Vagina (tissue), 2 donors: ENCODE results near the gene DHX57. TPM values are rescaled to one million over a fixed set of nuclear protein-coding genes. Genes with fewer than 3 reads are reported as not detected.
A peak's percentile ranks its signal among the peaks of the same experiment; 100 is the strongest.

Experiments used
- DNase-seq, 2 donors: peaks; one replicate each; pipeline ENCODE4 v3.0.0-alpha.2; 2017; ENCODE audit errors: extremely low spot score in 2 of 2
- H3K27ac ChIP-seq: fragments of 200-600 bp; sonication (generic); one replicate; pipeline ENCODE4 v1.5.1; 2019
- H3K27me3 ChIP-seq: fragments of 200-600 bp; sonication (generic); one replicate; pipeline ENCODE4 v1.5.1; 2019
- H3K36me3 ChIP-seq, 2 donors: fragments of 200-600 bp; sonication (generic); one replicate each; pipeline ENCODE4 v1.5.1; 2017 to 2019
- H3K4me1 ChIP-seq: fragments of 200-600 bp; sonication (generic); one replicate; pipeline ENCODE4 v1.5.1; 2019
- H3K4me3 ChIP-seq, 2 donors: fragments of 200-600 bp; sonication (generic); 1 replicate in 1 of 2; 2 replicates in 1 of 2; pipeline ENCODE4 v1.5.1; 2016 to 2019
- H3K9me3 ChIP-seq: fragments of 200-600 bp; sonication (generic); one replicate; pipeline ENCODE4 v1.5.1; 2019
- POLR2A ChIP-seq, 2 donors: fragments of 450-650 bp; IDR thresholded peaks; one replicate each; pipeline ENCODE4 v1.6.1; 2017; ENCODE audit warnings: antibody characterized with exemption in 2 of 2, mild to moderate bottlenecking in 2 of 2, moderate library complexity in 2 of 2
- POLR2AphosphoS5 ChIP-seq, 2 donors: sonication (generic); formaldehyde crosslinking; IDR thresholded peaks; one replicate each; pipeline ENCODE4 v1.9.0; 2017; ENCODE audit warnings: antibody characterized with exemption in 2 of 2, mild to moderate bottlenecking in 2 of 2, low read depth in 1 of 2; ENCODE audit not compliant: insufficient read depth in 1 of 2
- intact Hi-C: fragments of 100-400 bp; cut with DNase I; formaldehyde crosslinking; loops from one replicate; pipeline ENCODE4 v1.15.1; 2023
- total RNA-seq: library from RNA; depleted of rRNA; stranded (reverse); fragments of >200 nt; gene quantifications from one replicate; pipeline ENCODE4 v1.2.3, GENCODE V29; 2016
- TF ChIP-seq, protein P1 (sequence below), 3 experiments: fragments of 450-650 bp in 2 of 3; fragments of 200-600 bp in 1 of 3; sonication (generic) in 1 of 3; IDR thresholded peaks; one replicate each; pipeline ENCODE4 v1.5.1; 2017 to 2019; ENCODE audit warnings: antibody characterized with exemption in 3 of 3, mild to moderate bottlenecking in 2 of 3, moderate library complexity in 2 of 3

DHX57 gene, protein sequence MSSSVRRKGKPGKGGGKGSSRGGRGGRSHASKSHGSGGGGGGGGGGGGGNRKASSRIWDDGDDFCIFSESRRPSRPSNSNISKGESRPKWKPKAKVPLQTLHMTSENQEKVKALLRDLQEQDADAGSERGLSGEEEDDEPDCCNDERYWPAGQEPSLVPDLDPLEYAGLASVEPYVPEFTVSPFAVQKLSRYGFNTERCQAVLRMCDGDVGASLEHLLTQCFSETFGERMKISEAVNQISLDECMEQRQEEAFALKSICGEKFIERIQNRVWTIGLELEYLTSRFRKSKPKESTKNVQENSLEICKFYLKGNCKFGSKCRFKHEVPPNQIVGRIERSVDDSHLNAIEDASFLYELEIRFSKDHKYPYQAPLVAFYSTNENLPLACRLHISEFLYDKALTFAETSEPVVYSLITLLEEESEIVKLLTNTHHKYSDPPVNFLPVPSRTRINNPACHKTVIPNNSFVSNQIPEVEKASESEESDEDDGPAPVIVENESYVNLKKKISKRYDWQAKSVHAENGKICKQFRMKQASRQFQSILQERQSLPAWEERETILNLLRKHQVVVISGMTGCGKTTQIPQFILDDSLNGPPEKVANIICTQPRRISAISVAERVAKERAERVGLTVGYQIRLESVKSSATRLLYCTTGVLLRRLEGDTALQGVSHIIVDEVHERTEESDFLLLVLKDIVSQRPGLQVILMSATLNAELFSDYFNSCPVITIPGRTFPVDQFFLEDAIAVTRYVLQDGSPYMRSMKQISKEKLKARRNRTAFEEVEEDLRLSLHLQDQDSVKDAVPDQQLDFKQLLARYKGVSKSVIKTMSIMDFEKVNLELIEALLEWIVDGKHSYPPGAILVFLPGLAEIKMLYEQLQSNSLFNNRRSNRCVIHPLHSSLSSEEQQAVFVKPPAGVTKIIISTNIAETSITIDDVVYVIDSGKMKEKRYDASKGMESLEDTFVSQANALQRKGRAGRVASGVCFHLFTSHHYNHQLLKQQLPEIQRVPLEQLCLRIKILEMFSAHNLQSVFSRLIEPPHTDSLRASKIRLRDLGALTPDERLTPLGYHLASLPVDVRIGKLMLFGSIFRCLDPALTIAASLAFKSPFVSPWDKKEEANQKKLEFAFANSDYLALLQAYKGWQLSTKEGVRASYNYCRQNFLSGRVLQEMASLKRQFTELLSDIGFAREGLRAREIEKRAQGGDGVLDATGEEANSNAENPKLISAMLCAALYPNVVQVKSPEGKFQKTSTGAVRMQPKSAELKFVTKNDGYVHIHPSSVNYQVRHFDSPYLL (N-terminal part only)
- total RNA-seq: 10.6 TPM

DNA sequence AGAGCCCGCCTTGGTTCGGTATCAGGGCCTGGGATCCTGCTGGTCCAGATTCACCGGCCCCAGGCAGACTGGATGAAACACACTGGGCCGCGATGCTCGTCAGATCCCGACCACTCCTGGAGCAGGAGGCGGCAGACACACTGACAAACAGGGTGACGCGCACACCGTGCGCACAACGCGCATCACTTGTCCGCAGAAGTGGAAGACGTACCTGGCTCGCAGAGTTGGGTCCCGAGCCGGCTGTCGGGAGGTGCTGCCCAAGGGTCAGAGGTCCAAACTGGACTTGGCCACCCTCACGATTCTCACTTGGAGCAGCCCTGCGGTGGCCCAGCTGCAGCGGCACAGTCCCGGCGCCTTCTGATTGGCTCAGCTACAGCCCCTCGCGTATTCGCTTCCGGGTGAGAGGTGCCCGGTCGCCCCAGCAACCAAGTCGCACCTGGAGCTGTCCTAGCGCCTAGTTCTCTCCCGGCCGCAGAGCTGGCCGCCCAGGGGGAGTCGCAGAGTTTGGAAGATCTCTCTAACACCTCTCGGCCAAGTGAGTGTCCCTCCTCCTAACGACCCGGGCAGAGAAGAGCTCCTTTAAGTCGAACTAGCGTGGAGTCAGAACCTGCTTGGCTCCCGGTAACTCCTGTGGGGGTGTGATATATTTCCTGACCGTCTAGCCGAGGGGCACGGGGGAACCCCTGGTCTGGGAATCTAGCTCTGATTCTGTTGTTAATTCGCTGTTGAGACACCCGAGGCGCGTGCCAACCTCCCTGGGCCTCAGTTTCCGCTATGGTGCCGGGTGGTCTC, at the start of gene DHX57, which contains the start of gene MORN2:
DHX57 (minus strand) TSS at position 359 of the 792 bp plus-strand sequence. CDS start 7,529 bp downstream, outside the sequence.
MORN2 (plus strand) TSS at position 401 of the 792 bp plus-strand sequence.
- H3K4me3 ChIP-seq: peak within 1 kb of the TSS; percentile 64 to 68
- H3K9me3 ChIP-seq: no peaks in the 10 kb centered on the region
- DNase-seq: peak in 1 of 2 donors; percentile 92
- peak within 1 kb of the TSS; percentile 58 for H3K27ac ChIP-seq
- intact Hi-C loops: no loop called here
- no peaks in the 10 kb centered on the region for H3K27me3 ChIP-seq
- H3K4me1 ChIP-seq: peaks cover 19% of the 10 kb centered on the region
- peaks cover 0 to 4% of the 10 kb centered on the region in 2 donors for H3K36me3 ChIP-seq
- TF ChIP-seq POLR2AphosphoS5 (IDR thresholded peaks at IDR 0.05; ENCODE audit: insufficient read depth in 1 of 2, low read depth in 1 of 2) (peak; percentile 54 to 76), POLR2A (IDR thresholded peaks at IDR 0.05) (no peak)
- TF ChIP-seq, protein P1, sequence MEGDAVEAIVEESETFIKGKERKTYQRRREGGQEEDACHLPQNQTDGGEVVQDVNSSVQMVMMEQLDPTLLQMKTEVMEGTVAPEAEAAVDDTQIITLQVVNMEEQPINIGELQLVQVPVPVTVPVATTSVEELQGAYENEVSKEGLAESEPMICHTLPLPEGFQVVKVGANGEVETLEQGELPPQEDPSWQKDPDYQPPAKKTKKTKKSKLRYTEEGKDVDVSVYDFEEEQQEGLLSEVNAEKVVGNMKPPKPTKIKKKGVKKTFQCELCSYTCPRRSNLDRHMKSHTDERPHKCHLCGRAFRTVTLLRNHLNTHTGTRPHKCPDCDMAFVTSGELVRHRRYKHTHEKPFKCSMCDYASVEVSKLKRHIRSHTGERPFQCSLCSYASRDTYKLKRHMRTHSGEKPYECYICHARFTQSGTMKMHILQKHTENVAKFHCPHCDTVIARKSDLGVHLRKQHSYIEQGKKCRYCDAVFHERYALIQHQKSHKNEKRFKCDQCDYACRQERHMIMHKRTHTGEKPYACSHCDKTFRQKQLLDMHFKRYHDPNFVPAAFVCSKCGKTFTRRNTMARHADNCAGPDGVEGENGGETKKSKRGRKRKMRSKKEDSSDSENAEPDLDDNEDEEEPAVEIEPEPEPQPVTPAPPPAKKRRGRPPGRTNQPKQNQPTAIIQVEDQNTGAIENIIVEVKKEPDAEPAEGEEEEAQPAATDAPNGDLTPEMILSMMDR (IDR thresholded peaks at IDR 0.05): no peak

DNA sequence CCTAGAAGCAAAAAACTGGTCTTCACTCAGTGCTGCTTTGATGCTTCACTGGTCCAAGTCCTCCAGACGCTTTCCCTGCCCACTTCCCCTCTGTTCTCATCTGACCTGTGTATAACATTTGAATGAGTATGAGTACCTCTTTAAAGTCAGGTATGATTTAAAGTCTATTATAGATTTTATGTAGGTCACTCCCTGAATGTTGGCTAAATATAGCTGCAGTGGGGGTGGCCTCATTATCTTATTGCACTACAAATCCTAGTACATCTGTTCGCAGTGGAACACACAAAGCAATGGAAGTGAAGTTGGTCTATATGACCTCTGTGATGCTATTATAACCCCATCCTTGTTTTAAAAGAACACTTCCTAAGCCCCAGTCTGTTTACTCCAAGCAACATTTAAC, 47.2 kb upstream of the DHX57 start:
- no peak for TF ChIP-seq POLR2AphosphoS5 (IDR thresholded peaks at IDR 0.05; ENCODE audit: insufficient read depth in 1 of 2, low read depth in 1 of 2)
- no peak for TF ChIP-seq POLR2A (IDR thresholded peaks at IDR 0.05)
- TF ChIP-seq, protein P1 (IDR thresholded peaks at IDR 0.05): no peak
- Histone ChIP-seq H3K27ac (no peak overlapping the region), H3K36me3 (no peaks in the 10 kb centered on the region), H3K4me3 (no peak overlapping the region), H3K9me3 (no peaks in the 10 kb centered on the region), H3K4me1 (no peaks in the 10 kb centered on the region), H3K27me3 (no peaks in the 10 kb centered on the region)
- intact Hi-C loops: no loop called here
- no peak for DNase-seq

DNA sequence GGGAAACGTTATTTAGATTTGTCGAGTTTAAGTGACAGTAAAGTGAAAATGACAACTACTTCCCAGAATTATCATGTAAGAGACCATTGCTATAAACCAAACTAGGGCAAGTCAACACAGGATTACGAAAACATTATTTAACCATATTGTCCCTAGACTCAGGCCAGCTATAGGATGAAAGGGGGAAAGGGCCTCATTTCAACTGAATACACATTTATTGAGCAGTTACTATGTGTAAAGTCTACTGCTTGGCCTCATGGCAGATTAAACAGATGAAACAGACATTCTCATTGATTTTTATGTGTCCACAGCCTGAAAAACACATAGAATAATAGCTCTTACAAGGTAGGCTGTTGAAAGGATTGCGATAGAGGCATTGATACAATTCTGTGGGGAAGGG, 46.7 kb upstream of the DHX57 start:
- Histone ChIP-seq H3K4me3 (no peak overlapping the region), H3K27me3 (no peaks in the 10 kb centered on the region), H3K4me1 (no peaks in the 10 kb centered on the region), H3K9me3 (no peaks in the 10 kb centered on the region), H3K36me3 (no peaks in the 10 kb centered on the region), H3K27ac (no peak overlapping the region)
- intact Hi-C loops: no loop called here
- TF ChIP-seq POLR2AphosphoS5 (IDR thresholded peaks at IDR 0.05; ENCODE audit: insufficient read depth in 1 of 2, low read depth in 1 of 2): no peak
- TF ChIP-seq, protein P1 (IDR thresholded peaks at IDR 0.05): no peak
- TF ChIP-seq POLR2A (IDR thresholded peaks at IDR 0.05): no peak
- no peak for DNase-seq

DNA sequence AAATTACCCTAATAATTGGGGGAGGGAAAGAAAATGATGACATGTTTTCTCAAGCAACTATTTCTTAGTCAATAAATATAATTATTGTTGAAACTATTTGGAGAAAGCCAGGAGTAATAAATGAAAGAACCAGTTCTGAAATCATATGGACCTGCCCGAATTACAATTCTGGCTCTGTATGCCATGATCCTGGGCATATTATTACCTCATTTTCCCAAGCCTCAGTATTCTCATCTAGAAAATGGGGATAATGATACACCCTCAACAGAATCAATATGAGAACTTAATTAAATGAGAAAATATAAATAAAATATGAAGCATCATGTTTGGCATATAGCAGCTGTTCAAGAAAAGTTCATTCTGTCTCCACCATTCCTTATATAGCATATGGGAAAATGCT, 36.9 kb upstream of the DHX57 start:
- TF ChIP-seq POLR2A (IDR thresholded peaks at IDR 0.05): no peak
- Histone ChIP-seq H3K9me3 (no peaks in the 10 kb centered on the region), H3K36me3 (no peaks in the 10 kb centered on the region), H3K4me1 (no peaks in the 10 kb centered on the region), H3K27ac (no peak overlapping the region), H3K27me3 (no peaks in the 10 kb centered on the region), H3K4me3 (no peak overlapping the region)
- DNase-seq: no peak
- intact Hi-C loops: no loop called here
